Measurements from ENCODE around the gene A4GNT. TPM values are rescaled to one million over a fixed set of nuclear protein-coding genes. Genes with fewer than 3 reads are reported as not detected.

The A4GNT gene
- total RNA-seq, 1 donor from 2014 or later: 3.1 TPM

DNA sequence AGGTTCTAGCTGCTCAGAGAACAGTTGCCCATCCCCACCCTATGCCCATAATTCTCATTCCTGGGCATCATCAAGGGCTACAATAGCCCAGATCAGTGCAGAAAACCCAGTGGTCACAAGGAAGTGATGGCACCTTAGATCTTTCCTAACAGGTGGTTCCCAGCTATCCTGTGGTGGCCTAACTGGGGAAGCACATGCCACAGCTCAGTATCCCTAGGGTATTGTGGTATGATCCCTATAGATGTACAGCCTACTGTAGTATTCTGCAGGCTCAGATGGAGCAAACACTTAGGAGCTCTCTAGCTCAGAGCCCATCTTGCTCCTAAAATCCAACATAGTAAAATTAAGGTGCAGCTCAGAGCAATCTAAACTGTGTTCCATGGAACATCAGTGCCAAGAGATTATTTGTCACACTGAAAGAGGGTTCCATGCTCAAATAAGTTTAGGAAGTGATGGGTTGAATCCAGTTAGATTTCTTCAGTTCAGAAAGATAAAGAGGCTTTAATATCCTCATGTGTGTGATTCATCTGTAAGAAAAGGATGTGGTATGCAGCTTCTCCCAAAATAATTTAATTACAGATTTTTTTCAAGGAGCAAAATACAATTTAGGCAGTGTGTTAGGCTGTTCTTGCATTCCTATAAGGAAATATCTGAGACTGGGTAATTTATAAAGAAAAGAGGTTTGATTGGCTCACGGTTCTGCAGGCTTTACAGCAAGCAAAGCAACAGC lies 4.4 kb downstream of the A4GNT start:
- H3K4me3 Mint-ChIP-seq (ENCODE audit: low read depth): no peak overlapping the region
- no peak overlapping the region for H3K27ac Mint-ChIP-seq
- peaks cover 32% of the 10 kb centered on the region for H3K4me1 Mint-ChIP-seq (ENCODE audit: low read depth)
- H3K9me3 Mint-ChIP-seq (ENCODE audit: low read depth): peaks cover 8% of the 10 kb centered on the region
- no peak for DNase-seq (ENCODE audit: low spot score, unreplicated experiment)
- H3K27me3 Mint-ChIP-seq: no peaks in the 10 kb centered on the region
- peaks cover 7% of the 10 kb centered on the region for H3K36me3 Mint-ChIP-seq (ENCODE audit: insufficient read depth)
- TF ChIP-seq CTCF (IDR thresholded peaks at IDR 0.05; ENCODE audit: unreplicated experiment): no peak

DNA sequence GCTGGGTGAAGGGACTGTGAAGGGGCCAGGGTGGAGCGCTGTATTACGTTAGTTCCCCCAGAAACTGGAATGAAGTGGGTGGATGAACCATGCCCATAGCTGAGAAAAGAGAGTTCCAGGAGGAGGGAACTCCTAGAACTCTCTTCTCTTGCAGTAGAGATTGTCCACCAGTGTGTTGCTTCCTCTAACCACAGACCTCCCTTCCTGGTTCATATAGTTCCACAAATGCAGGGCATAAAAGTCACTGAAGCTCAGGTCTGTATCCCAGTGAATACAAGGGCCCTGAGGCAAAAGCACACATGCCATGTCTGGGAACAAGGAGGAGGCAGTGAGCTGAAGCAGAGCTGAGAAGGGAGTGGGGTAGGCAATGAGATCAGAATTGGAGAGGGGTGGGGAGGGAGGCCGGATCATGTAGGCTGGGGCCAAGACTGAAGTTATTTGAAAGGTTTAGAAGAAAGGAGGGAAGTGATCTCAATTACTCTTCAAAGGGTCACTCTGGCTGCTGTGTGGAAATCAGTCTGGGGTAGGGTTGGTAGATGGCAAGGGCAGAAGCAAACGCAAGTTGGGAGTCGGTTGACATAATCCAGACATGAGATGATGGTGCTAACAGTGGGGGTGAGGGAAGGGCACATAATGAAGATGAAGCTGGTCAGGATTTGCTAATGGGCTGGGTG lies 6.5 kb downstream of the A4GNT start:
- peak overlapping the region; percentile 67 for H3K27ac Mint-ChIP-seq
- no peaks in the 10 kb centered on the region for H3K27me3 Mint-ChIP-seq
- peaks cover 15% of the 10 kb centered on the region for H3K4me1 Mint-ChIP-seq (ENCODE audit: low read depth)
- no peak for DNase-seq (ENCODE audit: low spot score, unreplicated experiment)
- TF ChIP-seq CTCF (IDR thresholded peaks at IDR 0.05; ENCODE audit: unreplicated experiment): no peak
- H3K4me3 Mint-ChIP-seq (ENCODE audit: low read depth): no peak overlapping the region
- peaks cover 8% of the 10 kb centered on the region for H3K36me3 Mint-ChIP-seq (ENCODE audit: insufficient read depth)
- peaks cover 8% of the 10 kb centered on the region for H3K9me3 Mint-ChIP-seq (ENCODE audit: low read depth)

- H3K36me3 Mint-ChIP-seq (ENCODE audit: insufficient read depth): peaks cover 8% of the 10 kb centered on the region
- DNase-seq (ENCODE audit: low spot score, unreplicated experiment): no peak
- H3K4me3 Mint-ChIP-seq (ENCODE audit: low read depth): no peak overlapping the region
- no peak for TF ChIP-seq CTCF (IDR thresholded peaks at IDR 0.05; ENCODE audit: unreplicated experiment)
- peaks cover 8% of the 10 kb centered on the region for H3K9me3 Mint-ChIP-seq (ENCODE audit: low read depth)
- H3K27me3 Mint-ChIP-seq: no peaks in the 10 kb centered on the region
- no peak overlapping the region for H3K27ac Mint-ChIP-seq
- peaks cover 11% of the 10 kb centered on the region for H3K4me1 Mint-ChIP-seq (ENCODE audit: low read depth)
Measured at GRCh38 chr3:138124706-138125355, 7.4 kb downstream of the A4GNT start.

- Mint-ChIP-seq H3K4me3 (ENCODE audit: low read depth) (no peak overlapping the region), H3K36me3 (ENCODE audit: insufficient read depth) (peaks cover 8% of the 10 kb centered on the region), H3K4me1 (ENCODE audit: low read depth) (peaks cover 11% of the 10 kb centered on the region), H3K27me3 (no peaks in the 10 kb centered on the region), H3K9me3 (ENCODE audit: low read depth) (peaks cover 6% of the 10 kb centered on the region), H3K27ac (no peak overlapping the region)
- DNase-seq (ENCODE audit: low spot score, unreplicated experiment): no peak
- no peak for TF ChIP-seq CTCF (IDR thresholded peaks at IDR 0.05; ENCODE audit: unreplicated experiment)
Measured at GRCh38 chr3:138124188-138124587, 8.0 kb downstream of the A4GNT start.

DNA sequence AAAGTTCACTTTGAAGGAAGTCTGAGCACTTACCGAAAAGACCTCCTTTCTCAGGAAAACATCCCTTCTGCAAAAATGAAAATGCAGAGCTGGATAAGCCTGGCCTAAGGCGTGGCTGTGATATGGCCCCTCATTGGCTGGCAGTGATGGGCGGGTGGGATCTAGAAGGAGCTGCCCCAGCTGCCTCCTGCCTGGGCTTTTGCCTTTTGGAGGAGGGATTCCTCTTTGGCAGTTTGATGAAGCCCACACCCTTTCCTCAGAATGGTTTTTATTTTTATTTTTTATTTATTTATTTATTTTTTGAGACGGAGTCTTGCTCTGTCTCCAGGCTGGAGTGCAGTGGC lies 12.8 kb downstream of the A4GNT start:
- Mint-ChIP-seq H3K27me3 (no peaks in the 10 kb centered on the region), H3K27ac (no peak overlapping the region), H3K36me3 (ENCODE audit: insufficient read depth) (peaks cover 7% of the 10 kb centered on the region), H3K4me3 (ENCODE audit: low read depth) (no peak overlapping the region), H3K9me3 (ENCODE audit: low read depth) (peaks cover 4% of the 10 kb centered on the region), H3K4me1 (ENCODE audit: low read depth) (peaks cover 15% of the 10 kb centered on the region)
- no peak for DNase-seq (ENCODE audit: low spot score, unreplicated experiment)
- TF ChIP-seq CTCF (IDR thresholded peaks at IDR 0.05; ENCODE audit: unreplicated experiment): no peak

All from progenitor cell of endocrine pancreas (in vitro differentiated cells).